Fibroblast of villous mesenchyme (primary cell): ENCODE results near the gene FRMD7. TPM values are rescaled to one million over a fixed set of nuclear protein-coding genes. Genes with fewer than 3 reads are reported as not detected.
A peak's percentile ranks its signal among the peaks of the same experiment; 100 is the strongest.

Experiments used
- DNase-seq: peaks from one replicate; pipeline ENCODE4 v3.0.0-alpha.2; 2010; ENCODE audit warnings: low read depth
- H3K4me3 ChIP-seq: 2 replicates; pipeline ENCODE4 v1.5.1; 2011; ENCODE audit warnings: low read depth, mild to moderate bottlenecking, low read length
- total RNA-seq: library from RNA; depleted of rRNA; stranded (reverse); fragments of >200 nt; gene quantifications from 2 replicates; pipeline ENCODE4 v1.2.3, GENCODE V29; 2012
- TF ChIP-seq, protein P1 (sequence below): IDR thresholded peaks from 2 replicates; pipeline ENCODE4 v1.5.1; 2012; ENCODE audit warnings: low read depth, mild to moderate bottlenecking, low read length; ENCODE audit not compliant: insufficient read depth

Gene FRMD7
- total RNA-seq, 1 donor = not detected

DNA sequence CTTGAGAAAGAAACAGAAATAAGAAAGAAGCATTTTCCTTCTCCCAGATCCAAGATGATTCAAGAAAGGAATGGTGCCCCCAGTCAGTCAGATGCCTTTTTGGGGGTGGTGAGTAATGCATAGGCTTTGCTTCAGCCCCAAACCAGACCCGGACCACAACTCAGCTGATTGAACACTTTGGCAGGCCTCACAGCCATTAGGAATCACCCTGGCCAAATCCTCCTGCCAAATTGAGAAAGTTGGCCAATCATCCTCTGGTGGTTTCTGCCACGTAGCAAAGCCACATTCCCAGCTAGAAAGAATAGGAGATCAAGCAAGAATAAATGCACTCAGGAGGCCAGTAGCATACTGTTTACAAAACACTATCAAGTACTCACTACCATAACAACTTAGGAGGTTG is 33.7 kb downstream of the FRMD7 start:
- no peak for DNase-seq
- no peak overlapping the region for H3K4me3 ChIP-seq
- TF ChIP-seq, protein P1, sequence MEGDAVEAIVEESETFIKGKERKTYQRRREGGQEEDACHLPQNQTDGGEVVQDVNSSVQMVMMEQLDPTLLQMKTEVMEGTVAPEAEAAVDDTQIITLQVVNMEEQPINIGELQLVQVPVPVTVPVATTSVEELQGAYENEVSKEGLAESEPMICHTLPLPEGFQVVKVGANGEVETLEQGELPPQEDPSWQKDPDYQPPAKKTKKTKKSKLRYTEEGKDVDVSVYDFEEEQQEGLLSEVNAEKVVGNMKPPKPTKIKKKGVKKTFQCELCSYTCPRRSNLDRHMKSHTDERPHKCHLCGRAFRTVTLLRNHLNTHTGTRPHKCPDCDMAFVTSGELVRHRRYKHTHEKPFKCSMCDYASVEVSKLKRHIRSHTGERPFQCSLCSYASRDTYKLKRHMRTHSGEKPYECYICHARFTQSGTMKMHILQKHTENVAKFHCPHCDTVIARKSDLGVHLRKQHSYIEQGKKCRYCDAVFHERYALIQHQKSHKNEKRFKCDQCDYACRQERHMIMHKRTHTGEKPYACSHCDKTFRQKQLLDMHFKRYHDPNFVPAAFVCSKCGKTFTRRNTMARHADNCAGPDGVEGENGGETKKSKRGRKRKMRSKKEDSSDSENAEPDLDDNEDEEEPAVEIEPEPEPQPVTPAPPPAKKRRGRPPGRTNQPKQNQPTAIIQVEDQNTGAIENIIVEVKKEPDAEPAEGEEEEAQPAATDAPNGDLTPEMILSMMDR = no peak

DNA sequence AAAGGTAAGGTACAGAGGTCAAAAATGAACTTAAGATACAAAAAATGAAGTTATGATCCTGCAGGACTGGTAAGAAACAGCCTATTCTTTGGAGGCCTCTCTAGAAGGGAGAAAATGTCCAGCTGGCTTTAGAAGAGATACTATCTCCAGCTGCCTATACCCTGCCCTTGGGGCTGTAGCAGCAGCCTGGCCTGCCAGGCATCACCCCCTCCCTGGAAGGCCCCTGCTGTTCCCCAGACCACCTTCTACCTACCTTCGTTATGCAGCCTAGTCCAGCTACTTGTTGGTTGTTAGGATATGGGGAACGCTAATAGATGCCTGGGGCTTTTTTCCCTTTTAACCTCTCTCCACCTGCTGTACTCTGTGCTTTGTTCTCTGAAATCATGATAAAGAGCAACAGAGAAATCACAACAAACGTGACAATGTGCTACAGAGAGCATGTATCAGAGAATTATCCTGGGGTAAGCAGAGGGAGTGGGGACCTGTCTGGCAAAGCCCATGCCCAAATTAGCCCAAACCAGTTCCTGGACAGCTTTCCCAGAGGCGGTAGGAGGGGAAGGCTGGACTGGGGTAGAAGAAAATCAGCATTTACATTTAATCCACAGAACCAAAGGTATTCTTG is 34.5 kb downstream of the FRMD7 start:
- H3K4me3 ChIP-seq = no peak overlapping the region
- no peak for DNase-seq
- TF ChIP-seq, protein P1 = no peak

DNA sequence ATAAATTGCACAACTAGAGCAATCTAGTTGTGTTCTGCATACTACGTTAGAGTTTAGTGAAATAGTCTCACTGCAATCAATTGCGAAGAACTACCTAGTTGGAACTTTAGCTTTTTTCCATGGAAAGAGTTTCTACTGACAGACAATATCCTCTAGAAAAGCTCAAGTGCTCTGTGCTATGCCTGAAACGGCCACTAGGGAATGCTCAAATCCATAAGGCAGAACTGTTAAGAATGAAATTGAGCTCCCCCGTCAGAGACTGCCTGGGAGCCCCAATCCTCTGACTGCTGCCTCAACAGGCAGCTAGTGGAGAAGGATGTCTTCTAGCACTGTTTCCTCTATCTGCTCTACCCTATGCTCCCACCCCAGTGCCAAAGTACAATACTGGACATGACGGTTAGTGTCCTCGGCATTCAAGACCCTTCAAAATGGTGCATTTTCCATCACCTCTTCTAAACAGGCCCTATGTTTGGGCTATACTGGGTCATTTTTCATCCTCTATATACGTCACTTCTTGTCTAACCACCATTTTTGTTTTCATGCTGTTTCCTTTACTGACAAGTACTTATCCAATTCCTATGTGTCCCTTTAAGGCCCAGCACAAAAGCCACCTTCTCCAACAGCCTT is 35.3 kb downstream of the FRMD7 start:
- TF ChIP-seq, protein P1 = peak; percentile 84

DNA sequence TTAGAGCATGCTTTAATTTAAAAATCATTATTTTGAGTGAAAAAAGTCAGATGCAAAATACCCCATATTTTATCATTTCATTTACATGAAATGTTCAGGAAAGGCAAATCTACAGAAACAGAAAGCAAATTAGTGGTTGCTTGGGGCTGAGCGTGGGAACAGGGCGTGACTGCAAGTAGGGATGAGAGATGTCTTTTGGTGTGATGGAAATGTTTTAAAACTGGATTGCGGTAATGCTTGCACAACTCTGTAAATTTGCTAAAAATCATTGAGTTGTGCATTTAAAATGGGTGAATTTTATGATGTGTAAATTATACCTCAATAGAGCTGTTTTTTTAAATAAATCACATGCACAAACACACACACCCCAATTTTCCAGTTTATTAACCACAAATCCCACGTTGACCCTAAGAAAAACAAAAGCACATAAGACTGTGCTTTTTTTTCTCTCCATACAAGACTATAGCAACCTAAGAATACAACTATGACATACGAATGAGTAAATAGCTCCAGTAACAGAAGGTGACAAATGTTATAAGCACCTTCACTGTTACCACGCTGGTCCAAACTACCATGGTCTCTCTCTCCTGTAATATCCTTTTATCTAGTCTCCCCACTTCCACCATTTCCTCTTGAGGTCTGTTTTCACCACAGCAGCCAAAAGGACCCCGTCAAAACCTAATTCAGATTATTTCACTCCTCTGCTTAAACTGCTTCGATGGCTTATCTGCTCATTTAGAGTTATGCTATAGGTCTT is 37.2 kb downstream of the FRMD7 start:
- H3K4me3 ChIP-seq = no peak overlapping the region
- TF ChIP-seq, protein P1 = no peak
- DNase-seq = peak; percentile 17

More for the DNA sequence above, 35.3 kb downstream of the FRMD7 start:
- no peak overlapping the region for H3K4me3 ChIP-seq
- peak; percentile 69 for DNase-seq

DNA sequence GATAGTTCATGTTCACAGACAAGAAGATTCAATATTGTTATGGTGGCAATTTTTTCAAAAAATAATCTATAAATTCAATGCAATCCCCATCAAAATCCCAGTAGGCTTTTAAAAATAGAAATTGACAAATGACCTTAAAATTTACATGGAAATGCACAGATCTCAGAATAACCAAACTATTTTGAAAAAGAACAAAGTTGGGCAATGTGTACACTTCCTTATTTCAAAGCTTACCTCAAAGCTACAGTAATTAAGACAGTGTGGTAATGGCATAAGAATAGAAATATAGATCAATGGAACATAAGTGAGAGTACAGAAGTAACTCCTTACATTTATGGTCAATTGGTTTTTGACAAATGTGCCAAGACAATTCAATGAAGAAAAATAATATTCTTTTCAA is 39.0 kb downstream of the FRMD7 start:
- no peak overlapping the region for H3K4me3 ChIP-seq
- no peak for DNase-seq
- TF ChIP-seq, protein P1 = no peak

DNA sequence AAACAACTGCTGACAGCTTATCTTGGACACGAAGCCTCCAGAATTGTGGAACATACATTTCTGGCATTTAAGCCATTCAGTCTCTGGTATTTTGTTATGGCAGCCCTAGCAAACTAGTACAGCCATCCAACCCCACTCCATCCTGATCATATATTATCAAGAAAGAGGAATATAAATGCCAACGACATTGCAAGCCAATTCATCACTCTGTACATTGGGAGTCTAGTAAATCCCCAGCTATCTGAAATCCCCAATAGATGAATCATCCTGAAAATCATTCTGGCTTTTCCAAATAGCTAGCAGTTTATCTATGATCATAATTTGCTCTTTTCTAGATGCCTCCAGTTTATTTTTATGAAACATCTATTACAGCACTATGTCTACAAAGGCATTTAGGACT is 41.1 kb downstream of the FRMD7 start:
- no peak overlapping the region for H3K4me3 ChIP-seq
- DNase-seq = peak; percentile 33
- TF ChIP-seq, protein P1 = no peak
